Neural cell (in vitro differentiated cells): ENCODE results near the gene SYT7. TPM values are rescaled to one million over a fixed set of nuclear protein-coding genes. Genes with fewer than 3 reads are reported as not detected.

Experiments
- H2AFZ ChIP-seq: fragments of 200-600, 300-800 bp; sonication (generic), shearing (Covaris generic); 2 replicates; pipeline ENCODE4 v1.6.0; 2014; ENCODE audit warnings: low read depth, mild to moderate bottlenecking, antibody characterized with exemption, low read length, moderate library complexity
- H3F3A ChIP-seq: fragments of 200-600 bp; shearing (Covaris generic); 2 replicates; pipeline ENCODE4 v1.6.1; 2016; ENCODE audit warnings: mild to moderate bottlenecking, moderate library complexity, mixed read lengths, antibody characterized with exemption, low read length; ENCODE audit not compliant: insufficient read depth, poor library complexity, severe bottlenecking
- H3K27ac ChIP-seq: fragments of 200-600, 300-800 bp; sonication (generic), shearing (Covaris generic); 2 replicates; pipeline ENCODE4 v1.5.1; 2014; ENCODE audit warnings: mild to moderate bottlenecking, low read length, moderate library complexity
- H3K27me3 ChIP-seq: fragments of 300-800, 200-600 bp; sonication (generic), shearing (Covaris generic); 2 replicates; pipeline ENCODE4 v1.6.0; 2014; ENCODE audit warnings: mild to moderate bottlenecking, low read depth, low read length, moderate library complexity; ENCODE audit not compliant: insufficient read depth
- H3K36me3 ChIP-seq: fragments of 300-800, 200-600 bp; sonication (generic), shearing (Covaris generic); 2 replicates; pipeline ENCODE4 v1.5.1; 2014; ENCODE audit warnings: mild to moderate bottlenecking, antibody characterized with exemption, low read length, moderate library complexity; ENCODE audit not compliant: insufficient read depth
- H3K4me2 ChIP-seq: fragments of 300-800, 200-600 bp; sonication (generic), shearing (Covaris generic); 2 replicates; pipeline ENCODE4 v1.6.0; 2014; ENCODE audit warnings: mild to moderate bottlenecking, low read length
- H3K4me3 ChIP-seq: fragments of 300-800, 200-600 bp; sonication (generic), shearing (Covaris generic); 2 replicates; pipeline ENCODE4 v1.5.1; 2014; ENCODE audit warnings: mild to moderate bottlenecking, low read length, moderate library complexity
- H3K79me2 ChIP-seq: fragments of 200-600 bp; shearing (Covaris generic); replicated peaks from 2 replicates; pipeline ENCODE4 v1.6.0; 2014; ENCODE audit warnings: mild to moderate bottlenecking, low read length, moderate library complexity; ENCODE audit not compliant: insufficient read depth
- H3K9ac ChIP-seq: fragments of 300-800, 200-600 bp; sonication (generic), shearing (Covaris generic); 2 replicates; pipeline ENCODE4 v1.6.1; 2016; ENCODE audit warnings: mild to moderate bottlenecking, low read length, mixed read lengths
- H3K9me2 ChIP-seq: fragments of 200-600 bp; shearing (Covaris generic); 2 replicates; pipeline ENCODE4 v1.6.1; 2016; ENCODE audit warnings: mild to moderate bottlenecking, low read length, mixed read lengths; ENCODE audit not compliant: insufficient read depth
- H3K9me3 ChIP-seq: fragments of 200-600, 300-800 bp; sonication (generic), shearing (Covaris generic); 2 replicates; pipeline ENCODE4 v1.6.1; 2016; ENCODE audit warnings: mild to moderate bottlenecking, mixed run types, low read length, moderate library complexity, mixed read lengths
- H4K20me1 ChIP-seq: fragments of 200-600 bp; shearing (Covaris generic); 2 replicates; pipeline ENCODE4 v1.6.1; 2016; ENCODE audit warnings: mild to moderate bottlenecking, mixed run types; ENCODE audit not compliant: insufficient read depth
- CTCF ChIP-seq: fragments of 450-650 bp; IDR thresholded peaks from 2 replicates; pipeline ENCODE4 v1.5.1; 2014; ENCODE audit warnings: antibody characterized with exemption, mild to moderate bottlenecking, moderate library complexity; ENCODE audit not compliant: poor library complexity, severe bottlenecking
- EP300 ChIP-seq: fragments of 450-650 bp; conservative IDR thresholded peaks from 2 replicates; pipeline ENCODE4 v1.6.1; 2014; ENCODE audit warnings: antibody characterized with exemption, mild to moderate bottlenecking, moderate library complexity; ENCODE audit not compliant: poor library complexity, severe bottlenecking
- EZH2 ChIP-seq: fragments of 200-600, 300-800 bp; shearing (Covaris generic), sonication (generic); IDR thresholded peaks from 2 replicates; pipeline ENCODE4 v1.6.1; 2014; ENCODE audit warnings: antibody characterized with exemption, low read length, borderline replicate concordance, mild to moderate bottlenecking; ENCODE audit not compliant: insufficient read depth, poor library complexity, severe bottlenecking
- MXI1 ChIP-seq: fragments of 450-650 bp; conservative IDR thresholded peaks from 2 replicates; pipeline ENCODE4 v1.6.1; 2014; ENCODE audit warnings: antibody characterized with exemption, mild to moderate bottlenecking; ENCODE audit not compliant: poor library complexity, severe bottlenecking
- POLR2AphosphoS5 ChIP-seq: IDR thresholded peaks from 2 replicates; pipeline ENCODE4 v1.6.1; 2012
- RAD21 ChIP-seq: fragments of 450-650 bp; conservative IDR thresholded peaks from 2 replicates; pipeline ENCODE4 v1.6.1; 2014; ENCODE audit warnings: antibody characterized with exemption, mild to moderate bottlenecking, moderate library complexity
- SMC3 ChIP-seq: fragments of 450-650 bp; conservative IDR thresholded peaks from 2 replicates; pipeline ENCODE4 v1.6.1; 2014; ENCODE audit warnings: antibody characterized with exemption, mild to moderate bottlenecking, moderate library complexity; ENCODE audit not compliant: poor library complexity
- TAF1 ChIP-seq: IDR thresholded peaks from 2 replicates; pipeline ENCODE4 v1.6.1; 2012; ENCODE audit warnings: low read depth
- polyA plus RNA-seq: library from polyadenylated mRNA; depleted of rRNA; stranded (reverse); fragments of >200 nt; gene quantifications from 2 replicates; pipeline ENCODE4 v1.2.3, GENCODE V29; 2014
- TF ChIP-seq, protein P1 (sequence below): IDR thresholded peaks from 2 replicates; pipeline ENCODE4 v1.6.1; 2012; ENCODE audit warnings: borderline replicate concordance

The SYT7 gene
- polyA plus RNA-seq, 1 donor from 2014 or later = 14.0 TPM

GRCh38 chr11:61533401-61533800, 47.5 kb downstream of the SYT7 start:
- H3F3A ChIP-seq = no peaks in the 10 kb centered on the region
- no peak overlapping the region for H3K27ac ChIP-seq
- H3K9me3 ChIP-seq = no peaks in the 10 kb centered on the region
- H3K9me2 ChIP-seq = no peaks in the 10 kb centered on the region
- H2AFZ ChIP-seq = no peak overlapping the region
- no peak overlapping the region for H3K4me3 ChIP-seq
- no peak for TF ChIP-seq EZH2
- TF ChIP-seq, protein P1, sequence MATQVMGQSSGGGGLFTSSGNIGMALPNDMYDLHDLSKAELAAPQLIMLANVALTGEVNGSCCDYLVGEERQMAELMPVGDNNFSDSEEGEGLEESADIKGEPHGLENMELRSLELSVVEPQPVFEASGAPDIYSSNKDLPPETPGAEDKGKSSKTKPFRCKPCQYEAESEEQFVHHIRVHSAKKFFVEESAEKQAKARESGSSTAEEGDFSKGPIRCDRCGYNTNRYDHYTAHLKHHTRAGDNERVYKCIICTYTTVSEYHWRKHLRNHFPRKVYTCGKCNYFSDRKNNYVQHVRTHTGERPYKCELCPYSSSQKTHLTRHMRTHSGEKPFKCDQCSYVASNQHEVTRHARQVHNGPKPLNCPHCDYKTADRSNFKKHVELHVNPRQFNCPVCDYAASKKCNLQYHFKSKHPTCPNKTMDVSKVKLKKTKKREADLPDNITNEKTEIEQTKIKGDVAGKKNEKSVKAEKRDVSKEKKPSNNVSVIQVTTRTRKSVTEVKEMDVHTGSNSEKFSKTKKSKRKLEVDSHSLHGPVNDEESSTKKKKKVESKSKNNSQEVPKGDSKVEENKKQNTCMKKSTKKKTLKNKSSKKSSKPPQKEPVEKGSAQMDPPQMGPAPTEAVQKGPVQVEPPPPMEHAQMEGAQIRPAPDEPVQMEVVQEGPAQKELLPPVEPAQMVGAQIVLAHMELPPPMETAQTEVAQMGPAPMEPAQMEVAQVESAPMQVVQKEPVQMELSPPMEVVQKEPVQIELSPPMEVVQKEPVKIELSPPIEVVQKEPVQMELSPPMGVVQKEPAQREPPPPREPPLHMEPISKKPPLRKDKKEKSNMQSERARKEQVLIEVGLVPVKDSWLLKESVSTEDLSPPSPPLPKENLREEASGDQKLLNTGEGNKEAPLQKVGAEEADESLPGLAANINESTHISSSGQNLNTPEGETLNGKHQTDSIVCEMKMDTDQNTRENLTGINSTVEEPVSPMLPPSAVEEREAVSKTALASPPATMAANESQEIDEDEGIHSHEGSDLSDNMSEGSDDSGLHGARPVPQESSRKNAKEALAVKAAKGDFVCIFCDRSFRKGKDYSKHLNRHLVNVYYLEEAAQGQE = no peak
- no peak for TF ChIP-seq MXI1
- no peak for TF ChIP-seq CTCF
- TF ChIP-seq SMC3 = no peak
- TF ChIP-seq POLR2AphosphoS5 = no peak
- TF ChIP-seq TAF1 = no peak
- no peak for TF ChIP-seq RAD21
- no peak for TF ChIP-seq EP300
- H4K20me1 ChIP-seq = no peaks in the 10 kb centered on the region
- no peak overlapping the region for H3K4me2 ChIP-seq
- H3K79me2 ChIP-seq = no peaks in the 10 kb centered on the region
- H3K36me3 ChIP-seq = no peaks in the 10 kb centered on the region
- H3K9ac ChIP-seq = no peak overlapping the region
- no peaks in the 10 kb centered on the region for H3K27me3 ChIP-seq

DNA sequence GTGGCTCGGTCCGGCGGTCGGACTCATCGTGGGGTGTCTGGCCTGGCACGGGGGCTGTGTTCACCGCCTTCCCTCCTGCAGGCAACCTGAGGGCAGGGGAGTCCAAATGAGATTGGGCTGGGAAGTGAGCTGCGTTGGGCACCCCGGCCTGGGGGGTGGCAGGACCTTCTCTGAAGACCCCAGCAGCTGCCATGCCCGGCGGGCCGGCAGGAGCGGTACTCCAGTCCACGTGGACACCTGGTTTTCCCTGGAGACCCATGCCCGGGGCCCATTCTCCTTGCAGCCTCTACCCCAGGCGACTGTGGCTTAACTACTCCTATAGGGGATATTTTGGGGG, 47.9 kb downstream of the SYT7 start:
- Histone ChIP-seq H3F3A (no peaks in the 10 kb centered on the region), H3K27me3 (no peaks in the 10 kb centered on the region), H3K9me3 (no peaks in the 10 kb centered on the region), H2AFZ (no peak overlapping the region), H3K27ac (no peak overlapping the region), H4K20me1 (no peaks in the 10 kb centered on the region), H3K79me2 (no peaks in the 10 kb centered on the region), H3K4me2 (no peak overlapping the region), H3K9me2 (no peaks in the 10 kb centered on the region), H3K4me3 (no peak overlapping the region), H3K36me3 (no peaks in the 10 kb centered on the region), H3K9ac (no peak overlapping the region)
- TF ChIP-seq EP300 = no peak
- TF ChIP-seq RAD21 = no peak
- no peak for TF ChIP-seq POLR2AphosphoS5
- no peak for TF ChIP-seq MXI1
- TF ChIP-seq, protein P1 = no peak
- TF ChIP-seq EZH2 = no peak
- no peak for TF ChIP-seq SMC3
- TF ChIP-seq TAF1 = no peak
- TF ChIP-seq CTCF = no peak
